SK-MEL-5 (cell line): Measurements from ENCODE around the gene APBB2. TPM values are rescaled to one million over a fixed set of nuclear protein-coding genes. Genes with fewer than 3 reads are reported as not detected.
A peak's percentile ranks its signal among the peaks of the same experiment; 100 is the strongest.

Experiments used
- DNase-seq: peaks from one replicate; pipeline ENCODE4 v3.0.0-alpha.2; 2016; ENCODE audit warnings: low read depth, low spot score
- in situ Hi-C: cut with HindIII; loops from 2 replicates; pipeline ENCODE4 v1.10.0; 2016; ENCODE audit warnings: low sequenced_read_pairs, high pct_unique_total_duplicates, low pct_unique_long_range_greater_than_20kb
- total RNA-seq: library from RNA; depleted of rRNA; stranded (reverse); fragments of >200 nt; shearing (Covaris generic); gene quantifications from 2 replicates; pipeline ENCODE4 v1.2.3, GENCODE V29; 2014

Gene APBB2
- total RNA-seq, 1 experiment from 2014 or later, result 10.9 TPM

DNA sequence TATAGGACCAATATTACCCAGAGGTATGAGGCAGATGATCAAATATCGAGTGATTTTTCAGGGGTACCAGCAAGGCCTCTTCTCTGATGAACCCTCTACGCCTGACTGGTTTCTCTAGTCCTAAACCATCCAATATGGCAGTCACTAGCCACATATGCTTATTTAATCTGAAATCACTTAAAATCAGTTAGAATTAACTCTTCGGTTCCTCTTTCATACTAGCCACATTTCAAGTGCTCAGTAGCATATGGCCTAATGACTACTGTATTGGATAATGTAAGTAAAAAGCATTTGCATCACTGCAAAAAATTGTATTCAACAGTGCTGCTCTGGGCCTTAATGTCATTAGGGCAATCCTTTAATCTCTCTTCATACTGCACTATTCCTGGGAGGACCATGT lies 4.4 kb upstream of the APBB2 start:
- in situ Hi-C loops, result no loop called here

DNA sequence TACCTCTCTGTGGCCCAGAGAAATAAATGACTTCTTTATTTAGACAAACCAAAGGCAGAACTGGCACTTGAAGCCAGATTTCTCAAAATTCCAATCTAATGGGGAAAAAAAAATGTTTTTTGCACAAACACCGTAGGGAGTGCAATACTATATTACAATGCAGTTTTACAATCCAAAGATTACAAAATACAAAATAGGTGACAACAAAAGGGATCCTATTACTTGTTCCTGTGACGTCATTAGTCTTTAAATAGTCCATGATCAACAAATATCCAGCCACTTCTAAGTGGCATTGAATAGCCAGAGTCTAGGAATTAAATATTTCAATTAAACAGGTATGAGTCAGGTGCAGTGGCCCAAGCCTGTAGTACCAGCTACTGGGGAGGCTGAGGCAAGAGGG lies 3.0 kb upstream of the APBB2 start:
- DNase-seq, result no peak
- in situ Hi-C loops, result no loop called here

More for the DNA sequence above, 4.4 kb upstream of the APBB2 start:
- no peak for DNase-seq

DNA sequence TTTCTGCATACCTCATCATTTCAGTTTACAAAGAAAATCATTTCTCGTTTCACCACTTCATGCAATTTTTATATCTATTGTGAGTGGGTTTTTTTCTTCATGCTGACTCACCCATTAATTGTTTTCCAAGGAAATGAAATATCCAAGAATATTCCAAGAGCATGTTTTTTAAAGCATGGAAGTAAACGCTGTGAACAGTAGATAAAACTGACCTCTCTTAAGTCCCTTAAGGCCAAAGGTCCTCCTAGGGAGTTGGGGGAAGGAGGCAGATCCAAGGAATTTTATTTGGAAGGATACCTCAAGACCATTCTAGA lies 2.6 kb upstream of the APBB2 start:
- in situ Hi-C loops, result no loop called here
- no peak for DNase-seq

DNA sequence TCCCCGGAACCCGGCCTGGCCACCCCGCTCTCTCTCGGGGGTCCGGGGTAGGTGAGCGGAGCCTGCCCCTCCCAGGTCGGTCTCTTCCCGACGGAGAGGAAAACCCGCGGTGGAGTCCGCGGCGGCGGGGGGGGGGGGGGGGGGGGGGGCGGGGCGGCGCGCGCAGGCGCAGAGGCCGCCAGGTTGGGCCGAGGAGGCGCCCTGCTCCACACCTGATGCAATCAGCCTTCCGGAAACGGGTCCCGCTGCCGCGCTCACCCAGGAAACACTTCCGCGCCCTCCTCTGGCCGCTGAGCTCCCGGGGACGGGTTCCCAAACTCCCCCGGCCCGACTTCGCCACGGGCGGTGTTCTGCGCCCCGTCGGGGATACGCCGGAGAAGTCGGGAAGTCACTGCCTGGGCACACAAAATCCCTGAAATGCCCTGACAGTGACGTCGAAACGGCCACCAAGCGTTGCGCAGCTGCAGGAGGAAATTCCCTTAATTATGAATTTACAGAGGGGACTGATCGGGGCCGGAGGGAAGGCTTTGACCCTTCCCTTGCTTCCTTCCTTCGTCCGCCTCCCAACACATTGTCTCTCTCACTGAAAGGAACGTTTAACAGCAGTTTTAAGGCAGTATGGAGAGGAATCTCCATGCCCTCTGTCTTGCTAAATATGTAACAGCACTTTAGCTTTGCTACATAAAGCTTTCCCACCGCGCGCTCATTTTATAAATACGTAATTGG lies 2.1 kb upstream of the APBB2 start:
- in situ Hi-C loops, result no loop called here
- peak; percentile 85 for DNase-seq

DNA sequence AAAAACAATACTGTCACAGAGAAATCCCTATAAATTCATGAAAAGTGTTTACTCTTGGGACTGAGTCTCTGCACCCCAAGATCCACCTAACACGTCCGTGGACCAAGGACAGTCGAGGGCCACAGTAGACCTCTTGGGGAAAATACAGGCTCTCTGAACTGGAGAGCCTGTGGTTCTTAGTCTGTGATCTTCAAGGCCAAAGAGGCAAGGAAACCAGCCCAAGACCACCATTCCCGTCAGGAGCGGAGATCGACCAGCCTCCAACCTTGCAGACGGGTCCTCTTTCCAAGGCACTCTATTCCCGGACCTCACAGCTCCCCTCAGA lies 1.6 kb upstream of the APBB2 start:
- DNase-seq, result no peak
- in situ Hi-C loops, result no loop called here

DNA sequence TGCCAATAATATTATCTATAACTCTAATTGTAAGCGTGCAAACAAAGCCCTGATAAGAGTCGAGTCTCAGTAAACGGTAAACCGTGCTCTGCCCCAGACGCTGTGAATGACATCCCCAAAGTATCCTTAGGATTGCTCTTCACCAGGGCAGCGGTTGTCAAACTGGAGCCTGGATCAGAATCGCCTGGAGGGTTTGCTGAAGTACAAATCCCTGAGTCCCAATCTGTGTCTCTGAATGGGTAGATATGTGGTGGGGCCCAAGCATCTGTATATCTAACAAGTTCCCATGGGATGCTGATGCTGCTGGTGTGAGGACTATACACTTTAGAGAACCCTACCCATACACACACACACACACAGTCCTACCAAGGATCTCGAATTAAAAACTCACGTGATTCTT lies 813 bp upstream of the APBB2 start:
- peak; percentile 6 for DNase-seq
- in situ Hi-C loops, result no loop called here

DNA sequence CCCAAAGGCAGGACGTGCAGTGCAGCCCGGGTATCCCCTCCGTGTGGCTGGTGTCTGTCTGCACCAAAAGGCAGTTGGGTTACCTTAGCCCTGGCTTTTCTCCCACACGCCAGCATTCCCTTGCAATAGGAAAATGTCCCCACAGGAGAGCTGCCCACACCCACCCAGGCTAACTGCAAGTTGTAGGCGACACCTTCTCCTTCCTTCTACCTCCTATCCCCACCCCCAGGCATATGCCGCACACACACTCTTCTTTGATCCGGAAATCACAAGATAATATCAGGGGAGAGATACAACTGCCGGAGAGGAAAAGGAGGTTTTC lies 444 bp upstream of the APBB2 start:
- DNase-seq, result peak; percentile 6
- in situ Hi-C loops, result no loop called here

DNA sequence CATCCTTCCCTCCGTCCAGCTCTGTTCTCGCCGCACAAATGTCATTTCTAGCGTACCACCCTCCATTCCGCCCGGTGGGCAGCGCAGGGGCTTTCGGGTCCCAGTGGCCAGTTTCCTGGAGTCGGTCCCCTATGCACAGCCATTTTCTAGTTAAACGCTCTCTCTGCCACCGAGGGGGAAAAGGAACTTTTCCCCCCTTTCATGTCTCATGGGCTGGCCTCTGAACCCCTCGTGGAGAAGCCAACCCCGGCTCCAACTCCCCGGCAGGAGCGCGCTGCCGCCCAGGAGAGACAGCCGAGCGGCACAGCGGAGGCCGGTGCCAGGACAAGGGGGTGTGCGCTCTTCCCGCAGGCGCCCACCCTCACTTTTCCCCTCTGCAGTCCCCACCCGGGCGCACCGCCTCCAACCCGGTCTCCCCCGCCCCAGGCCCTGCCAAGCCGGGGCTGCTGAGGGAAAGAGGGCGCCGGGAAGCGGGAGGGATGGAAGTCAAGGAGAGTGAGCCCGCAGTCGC lies 662 bp downstream of the APBB2 start:
- no peak for DNase-seq
- in situ Hi-C loops, result no loop called here

DNA sequence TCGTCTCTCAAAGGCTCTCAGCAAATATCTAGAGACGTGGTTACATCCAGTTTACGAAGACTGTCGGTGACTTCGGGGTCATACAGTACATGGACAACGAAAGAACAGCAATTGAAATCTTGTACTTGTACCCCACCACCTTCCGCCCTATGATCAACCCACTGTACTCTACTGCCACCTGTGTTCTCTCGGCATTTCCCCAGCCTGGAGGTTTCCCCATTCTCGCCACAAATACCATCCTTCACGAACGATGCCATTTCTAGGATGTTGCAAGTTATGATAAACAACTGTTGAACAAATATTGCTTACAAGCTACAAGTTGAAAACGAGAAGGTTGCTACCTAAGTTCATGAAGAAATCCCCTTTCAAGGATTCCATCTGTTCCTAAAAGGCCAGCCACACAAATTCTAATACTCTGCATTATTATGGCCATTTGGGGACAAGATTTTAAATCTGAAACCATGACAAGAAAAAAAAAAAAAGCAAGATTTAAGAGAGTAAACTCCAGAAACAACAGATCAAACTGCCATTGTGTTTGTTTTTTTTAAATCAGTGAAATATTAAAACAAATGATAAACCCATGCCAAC lies 1.6 kb downstream of the APBB2 start:
- DNase-seq, result peak; percentile 60
- in situ Hi-C loops, result no loop called here

DNA sequence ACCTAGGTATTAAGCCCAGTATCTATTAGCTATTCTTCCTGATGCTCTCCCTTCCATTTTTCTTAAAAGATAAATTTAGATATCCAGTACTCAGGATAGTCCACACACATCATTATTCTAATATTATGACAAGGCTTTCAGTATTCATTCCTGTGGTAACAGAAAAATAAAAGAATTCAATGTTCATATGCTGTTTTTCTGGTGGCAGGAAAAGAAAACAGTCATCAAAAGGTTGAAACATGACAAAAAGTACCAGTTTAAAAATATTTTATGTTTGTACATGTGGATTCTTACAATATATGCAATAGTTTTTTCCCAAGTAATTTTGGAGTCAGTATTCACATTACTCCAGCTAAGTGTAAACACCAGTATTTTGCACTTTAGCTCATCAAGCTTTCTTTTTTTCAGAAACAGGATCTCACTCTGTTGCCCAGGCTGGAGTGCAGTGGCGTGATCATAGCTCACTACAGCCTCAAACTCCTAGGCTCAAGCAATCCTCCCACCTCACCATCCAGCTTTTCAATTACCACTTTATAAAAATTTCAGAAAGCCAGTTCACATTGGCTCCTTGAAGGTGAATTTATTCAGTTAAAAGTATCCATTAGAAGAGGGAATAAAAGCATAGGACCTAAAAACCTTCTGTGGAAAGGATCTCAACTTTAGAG lies 2.3 kb downstream of the APBB2 start:
- in situ Hi-C loops, result no loop called here
- DNase-seq, result no peak

DNA sequence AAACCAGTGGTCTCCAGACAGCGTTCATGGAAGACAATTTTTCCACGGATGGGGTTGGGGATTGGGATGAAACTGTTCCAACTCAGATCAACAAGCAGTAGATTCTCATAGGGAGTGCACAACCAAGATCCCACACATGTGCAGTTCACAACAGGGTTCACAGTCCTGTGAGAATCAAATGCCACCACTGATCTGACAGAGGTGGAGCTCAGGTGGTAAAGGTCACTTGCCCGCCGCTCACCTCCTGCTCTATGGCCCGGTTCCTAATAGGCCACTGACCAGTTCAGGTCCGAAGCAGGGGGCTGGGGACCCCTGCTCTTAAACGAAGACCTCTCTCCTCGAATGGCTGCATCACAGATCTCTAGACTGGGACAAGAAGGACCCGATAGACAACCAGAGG lies 4.4 kb downstream of the APBB2 start:
- in situ Hi-C loops, result no loop called here

DNA sequence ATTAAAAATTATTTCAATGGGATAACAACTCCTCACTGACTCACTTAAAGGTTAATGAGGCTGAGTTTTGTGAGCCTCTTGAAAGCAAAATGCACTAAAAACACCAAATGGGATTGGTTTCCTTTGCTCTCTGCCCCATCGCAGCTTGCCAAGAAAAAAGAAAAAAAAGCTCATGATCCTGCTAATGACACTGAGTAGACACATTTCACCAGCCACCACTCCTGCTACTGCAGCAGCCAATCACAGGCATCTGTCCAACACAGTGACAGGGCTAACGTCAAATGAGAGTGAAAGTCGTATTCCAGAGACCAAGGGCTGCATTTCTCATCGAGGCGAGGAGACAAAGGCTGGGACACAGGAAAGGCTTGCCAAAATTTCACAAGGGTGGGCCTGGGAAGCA lies 5.2 kb downstream of the APBB2 start:
- no peak for DNase-seq
- in situ Hi-C loops, result no loop called here

More for the DNA sequence above, 4.4 kb downstream of the APBB2 start:
- no peak for DNase-seq

DNA sequence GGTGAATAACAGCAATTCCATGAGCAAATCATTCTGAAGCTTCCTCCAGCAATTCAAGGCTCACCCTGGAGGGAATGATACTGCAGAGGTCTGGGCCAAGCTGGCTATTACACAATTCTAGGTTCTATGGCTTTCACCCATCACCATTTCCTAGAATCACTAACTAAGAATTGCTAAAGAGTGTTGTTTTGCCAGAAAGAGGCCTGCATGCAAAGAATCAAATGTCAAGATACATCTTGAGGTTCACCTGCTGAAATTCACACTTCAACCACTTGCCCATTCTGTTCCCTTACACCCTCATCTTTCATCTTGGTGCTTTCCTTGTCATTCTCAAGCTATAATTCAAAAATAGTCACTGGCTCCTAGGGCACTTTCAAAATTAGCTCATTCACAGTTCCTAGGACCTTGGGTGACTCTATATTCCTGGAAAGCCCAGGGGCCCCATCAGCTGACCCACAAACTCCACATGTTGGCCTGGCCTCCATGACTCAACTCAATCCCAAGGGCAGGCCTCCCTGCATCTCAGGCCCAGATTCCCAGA lies 7.0 kb downstream of the APBB2 start:
- in situ Hi-C loops, result no loop called here
- no peak for DNase-seq

DNA sequence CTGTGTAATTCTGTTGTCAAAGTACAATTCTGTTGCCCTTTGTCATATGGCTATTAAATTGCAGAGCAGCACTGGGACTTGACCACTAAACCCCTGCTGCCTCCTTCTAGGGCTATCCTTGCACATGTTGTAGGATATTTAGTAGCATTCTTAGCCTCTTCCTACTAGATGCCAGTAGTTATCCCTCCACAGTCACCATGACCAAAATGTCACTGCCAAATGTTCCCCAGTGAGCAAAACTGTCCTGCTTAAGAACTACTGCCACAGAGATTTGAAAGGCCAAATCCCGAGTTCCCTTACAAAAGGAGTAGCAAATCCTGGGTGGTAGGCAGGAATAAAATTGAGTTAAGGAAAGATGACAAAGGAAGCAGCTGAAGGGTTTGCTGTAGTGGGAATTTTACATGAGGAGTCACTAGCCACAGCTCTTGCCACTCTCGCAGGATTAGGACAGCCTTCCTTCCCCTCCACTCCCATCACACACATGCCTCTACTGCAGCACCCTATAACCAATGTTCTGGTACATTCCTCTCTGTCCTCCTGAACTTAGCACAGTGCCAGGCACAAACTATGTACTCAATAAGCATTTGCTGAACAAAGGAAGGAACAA lies 8.4 kb downstream of the APBB2 start:
- in situ Hi-C loops, result no loop called here
- no peak for DNase-seq

DNA sequence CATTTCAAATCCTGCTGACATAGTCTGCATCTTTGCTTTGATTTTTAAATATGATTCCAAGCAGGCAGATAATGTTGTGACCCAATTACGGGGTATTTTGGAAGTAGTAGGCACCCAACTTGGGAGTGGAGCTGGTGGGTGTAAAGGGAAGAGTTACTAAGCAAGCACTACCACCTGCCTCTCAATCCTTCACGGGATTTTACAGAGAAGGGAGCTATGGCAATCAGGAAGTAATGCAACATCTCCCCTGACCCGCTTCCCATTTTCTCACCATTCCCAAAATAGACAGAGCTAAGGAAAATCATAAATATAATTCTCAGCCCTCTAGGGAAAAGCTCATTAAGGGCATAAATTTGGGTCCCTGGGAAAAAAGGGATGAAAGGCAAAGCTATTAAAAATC lies 9.2 kb downstream of the APBB2 start:
- DNase-seq, result no peak
- in situ Hi-C loops, result no loop called here

DNA sequence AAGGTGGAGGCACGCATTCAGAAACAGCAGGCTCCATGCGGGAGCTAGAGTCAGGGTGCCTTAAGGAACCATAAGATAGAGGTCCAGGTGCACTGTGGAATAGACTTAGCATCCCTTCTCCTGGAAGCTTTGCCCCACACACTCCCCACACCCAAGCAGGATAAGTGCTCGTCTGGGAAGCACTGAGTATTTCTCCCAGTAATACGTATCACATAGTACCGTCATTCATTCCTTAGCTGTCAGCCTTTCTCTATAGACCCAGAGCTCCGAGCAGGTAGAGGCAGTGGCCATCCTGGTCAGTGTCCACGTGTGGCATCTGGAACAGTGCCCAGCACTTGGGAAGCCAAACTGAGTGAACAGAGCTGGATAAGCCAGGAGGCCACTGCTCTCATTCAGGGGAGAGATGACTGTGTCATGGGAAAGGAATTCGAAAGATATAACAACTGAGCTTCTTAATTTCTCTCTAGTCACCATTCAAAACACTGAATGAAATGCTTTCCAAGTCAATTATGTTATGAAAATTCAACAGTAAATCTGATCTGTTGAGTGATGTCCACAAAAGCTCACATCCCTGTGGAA lies 9.9 kb downstream of the APBB2 start:
- in situ Hi-C loops, result no loop called here
- DNase-seq, result no peak

DNA sequence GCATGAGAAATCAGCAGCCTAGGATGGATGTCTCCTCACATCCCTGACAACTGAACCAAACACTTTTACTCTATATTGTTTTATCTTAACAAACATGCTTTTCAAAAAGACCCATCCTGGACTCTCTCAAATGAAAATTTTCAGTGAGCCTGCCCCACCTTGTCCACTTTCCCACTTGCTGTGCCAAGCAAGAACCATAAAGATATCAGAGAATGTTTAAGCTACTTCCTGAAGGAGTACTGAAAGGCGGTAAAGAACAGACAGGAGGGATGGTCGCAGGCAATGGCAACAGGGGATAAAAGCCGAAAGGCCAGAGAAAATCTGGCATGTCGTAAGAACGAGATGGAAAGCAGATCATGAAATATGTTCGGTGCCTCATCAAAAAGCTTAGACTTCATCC lies 10.5 kb downstream of the APBB2 start:
- in situ Hi-C loops, result no loop called here
- no peak for DNase-seq

DNA sequence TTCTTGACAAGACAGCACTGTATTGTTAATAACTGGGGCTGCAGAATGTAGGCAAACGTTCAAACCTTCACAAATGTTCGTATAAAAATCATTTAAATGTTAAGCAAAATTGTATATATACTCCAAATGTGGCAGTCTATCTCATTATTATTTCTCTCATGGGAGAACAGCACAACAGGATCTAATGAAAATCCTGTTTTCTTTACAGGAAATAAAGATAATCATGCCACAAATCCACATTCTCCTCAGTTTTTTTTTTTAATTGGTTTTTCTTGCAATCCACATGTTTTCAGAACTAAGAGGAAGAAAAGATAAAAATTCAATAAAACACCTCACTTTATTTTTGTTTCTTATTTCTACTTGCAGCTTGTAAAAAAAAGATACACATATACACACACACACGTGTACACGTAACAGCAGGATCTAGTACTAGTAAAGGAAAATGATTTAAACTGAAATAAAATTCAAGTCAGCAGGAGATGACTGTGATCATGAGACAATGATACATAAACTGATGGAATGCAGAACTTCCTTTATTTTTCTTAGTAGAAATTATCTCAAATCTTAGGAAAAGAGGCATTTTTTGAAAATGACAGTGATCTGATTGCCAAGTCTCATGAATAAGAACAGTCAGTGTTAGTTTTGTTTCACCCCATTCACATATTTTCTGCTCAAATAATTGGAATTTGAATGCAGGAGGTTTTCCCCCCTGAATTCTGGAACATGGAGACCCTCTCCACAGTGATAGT lies 11.3 kb downstream of the APBB2 start:
- DNase-seq, result no peak
- in situ Hi-C loops, result no loop called here
